GM20431 (cell line): ENCODE results near the gene NPDC1.

Experiments used
- in situ Hi-C: fragments of 300-500 bp; cut with MseI, MboI; formaldehyde crosslinking; loops from one replicate; pipeline ENCODE4 v1.15.0; 2020; ENCODE audit warnings: low sequenced_read_pairs; ENCODE audit not compliant: unreplicated experiment

NPDC1 gene

GRCh38 chr9:137046088-137046787, at the start of gene NPDC1:
NPDC1 (minus strand) TSS chr9:137046177; CDS start chr9:137045989, 188 bp downstream.
- in situ Hi-C loops: no loop called here

GRCh38 chr9:137089232-137089947, 43.4 kb upstream of the NPDC1 start:
- in situ Hi-C loops: no loop called here

GRCh38 chr9:137088121-137088520, 42.1 kb upstream of the NPDC1 start:
- in situ Hi-C loops: no loop called here

GRCh38 chr9:137087409-137087925, 41.5 kb upstream of the NPDC1 start:
- in situ Hi-C loops: no loop called here

- in situ Hi-C loops: no loop called here
Measured at GRCh38 chr9:137086531-137087408, 40.8 kb upstream of the NPDC1 start, which contains the start of gene MAN1B1. MAN1B1 (plus strand) TSS chr9:137086985; CDS start chr9:137087000, 15 bp downstream.

- in situ Hi-C loops: no loop called here
Measured at GRCh38 chr9:137085920-137086530, 40.0 kb upstream of the NPDC1 start.

GRCh38 chr9:137084526-137084925, 38.5 kb upstream of the NPDC1 start:
- in situ Hi-C loops: no loop called here

- in situ Hi-C loops: no loop called here
Measured at GRCh38 chr9:137083394-137084004, 37.5 kb upstream of the NPDC1 start.

- in situ Hi-C loops: no loop called here
Measured at GRCh38 chr9:137082925-137083290, 36.9 kb upstream of the NPDC1 start.

GRCh38 chr9:137082222-137082924, 36.4 kb upstream of the NPDC1 start:
- in situ Hi-C loops: no loop called here

GRCh38 chr9:137080260-137081122, 34.5 kb upstream of the NPDC1 start:
- in situ Hi-C loops: no loop called here

- in situ Hi-C loops: no loop called here
Measured at GRCh38 chr9:137079401-137079787, 33.4 kb upstream of the NPDC1 start.

- in situ Hi-C loops: no loop called here
Measured at GRCh38 chr9:137078701-137079400, 32.9 kb upstream of the NPDC1 start.

GRCh38 chr9:137077758-137078693, 32.0 kb upstream of the NPDC1 start:
- in situ Hi-C loops: no loop called here

- in situ Hi-C loops: no loop called here
Measured at GRCh38 chr9:137077010-137077747, 31.2 kb upstream of the NPDC1 start, which contains the start of gene UAP1L1. UAP1L1 (plus strand) TSS chr9:137077517; CDS start chr9:137077533, 16 bp downstream.

- in situ Hi-C loops: no loop called here
Measured at GRCh38 chr9:137076636-137077009, 30.6 kb upstream of the NPDC1 start.
